HAP-1 (cell line): Measurements from ENCODE around the gene KRT73.

ENCODE experiments used
- DNase-seq, 2 experiments: peaks; one replicate each; pipeline ENCODE4 v3.0.0-alpha.2; 2016 to 2020; ENCODE audit warnings: low spot score in 2 of 2
- H3K27me3 ChIP-seq: fragments of 250-450 bp; sonication (Bioruptor Pico); 2 replicates; pipeline ENCODE4 v1.5.1; 2020; ENCODE audit warnings: low read depth, mild to moderate bottlenecking, moderate library complexity
- H3K36me3 ChIP-seq: fragments of 250-450 bp; sonication (Bioruptor Pico); replicated peaks from 2 replicates; pipeline ENCODE4 v1.5.1; 2020; ENCODE audit warnings: mild to moderate bottlenecking
- H3K4me1 ChIP-seq: fragments of 250-450 bp; sonication (Bioruptor Pico); 2 replicates; pipeline ENCODE4 v1.5.1; 2020; ENCODE audit warnings: mild to moderate bottlenecking
- H3K4me3 ChIP-seq: fragments of 250-450 bp; sonication (Bioruptor Pico); 2 replicates; pipeline ENCODE4 v1.5.1; 2020; ENCODE audit warnings: mild to moderate bottlenecking, moderate library complexity
- H3K9me3 ChIP-seq: fragments of 250-450 bp; sonication (Bioruptor Pico); 2 replicates; pipeline ENCODE4 v1.5.1; 2020; ENCODE audit warnings: mild to moderate bottlenecking, moderate library complexity
- in situ Hi-C: fragments of 300-500 bp; cut with MboI; formaldehyde crosslinking; loops from 3 replicates; pipeline ENCODE4 v1.14.3; 2020; ENCODE audit warnings: low sequenced_read_pairs, inconsistent platforms, mixed read lengths

KRT73 gene

DNA sequence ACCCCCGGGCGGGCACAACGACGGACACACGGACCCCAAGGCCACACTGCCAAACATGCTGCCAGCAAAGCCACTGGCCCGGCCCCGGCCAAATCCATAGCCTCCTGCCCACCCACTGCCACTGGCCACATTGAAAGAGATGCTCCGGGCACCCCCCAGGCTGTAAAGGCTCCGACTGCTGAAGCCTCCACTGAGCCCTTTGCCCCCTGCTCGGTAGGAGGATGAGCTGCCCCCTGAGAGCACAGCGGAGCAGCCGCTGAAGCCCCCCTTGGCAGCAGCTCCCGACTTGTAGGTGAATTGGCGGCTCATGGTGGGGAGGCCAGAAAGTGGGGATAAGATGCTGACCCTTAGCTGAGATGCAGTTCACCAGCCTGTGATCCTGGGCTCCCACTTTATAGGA, at the start of gene KRT73:
KRT73 (minus strand) TSS at position 344 of the 400 bp plus-strand sequence; CDS start at position 309, 35 bp downstream.
- in situ Hi-C loops, result no loop called here
- Histone ChIP-seq H3K36me3 (no peaks in the 10 kb centered on the region), H3K4me1 (0 out of 2 replicates have a peak, but pooled peaks cover 3% of the 10 kb centered on the region), H3K4me3 (no peak within 1 kb of the TSS), H3K9me3 (no peaks in the 10 kb centered on the region), H3K27me3 (peaks cover 8% of the 10 kb centered on the region; the same call in 1 of the 2 replicates)
- no peak for DNase-seq

DNA sequence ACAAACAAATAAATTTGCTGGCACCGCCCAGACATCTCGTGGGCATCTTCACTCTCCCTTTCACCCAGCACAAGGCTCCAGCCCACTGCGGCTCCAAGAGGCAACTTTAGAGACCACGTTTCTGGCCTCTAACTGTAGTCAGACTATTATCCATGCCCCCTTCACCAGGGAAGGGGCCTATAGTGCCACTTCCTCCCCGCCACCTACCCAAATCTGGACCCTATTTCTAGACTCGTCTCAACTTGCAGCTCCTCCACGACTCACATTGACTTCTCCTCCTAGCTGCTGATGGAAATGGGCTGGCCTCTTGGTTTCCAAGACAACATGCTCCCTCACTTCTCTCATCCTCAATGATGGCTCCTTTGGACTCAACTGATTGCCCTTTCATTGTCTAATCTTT, 49.6 kb upstream of the KRT73 start:
- in situ Hi-C loops, result loop anchor here (25.0 kb wide), 1 partner anchor 319 kb away; no protein-coding TSS in a partner anchor
- no peak for DNase-seq
- H3K36me3 ChIP-seq, result no peaks in the 10 kb centered on the region

DNA sequence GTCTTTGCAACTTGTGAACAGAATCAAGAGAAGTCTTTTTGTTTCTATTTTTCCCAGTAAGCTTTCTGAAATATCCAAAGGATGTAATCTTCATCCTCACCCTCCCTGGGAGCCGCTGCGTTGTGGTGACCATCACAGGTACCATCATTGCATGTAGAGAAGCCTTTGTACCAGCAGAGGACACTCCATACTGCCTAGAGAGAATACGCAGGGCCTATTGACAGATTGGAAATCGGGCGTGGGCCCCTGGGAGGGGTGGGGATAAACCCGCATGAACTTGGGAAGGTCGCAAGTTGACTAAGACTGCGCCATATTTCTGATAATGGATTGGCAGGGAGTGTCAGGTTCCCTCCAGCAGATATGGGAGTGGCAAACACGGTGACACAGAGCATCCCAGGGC, 49.1 kb upstream of the KRT73 start:
- no peaks in the 10 kb centered on the region for H3K4me1 ChIP-seq
- in situ Hi-C loops, result loop anchor here (25.0 kb wide), 1 partner anchor 320 kb away; no protein-coding TSS in a partner anchor
- no peaks in the 10 kb centered on the region for H3K9me3 ChIP-seq
- no peaks in the 10 kb centered on the region; the same call in 1 of the 2 replicates for H3K27me3 ChIP-seq
- H3K36me3 ChIP-seq, result no peaks in the 10 kb centered on the region
- H3K4me3 ChIP-seq, result no peak overlapping the region
- DNase-seq, result no peak

More for the DNA sequence above, 49.6 kb upstream of the KRT73 start:
- H3K9me3 ChIP-seq, result no peaks in the 10 kb centered on the region
- no peaks in the 10 kb centered on the region for H3K4me1 ChIP-seq
- no peak overlapping the region for H3K4me3 ChIP-seq
- no peaks in the 10 kb centered on the region; the same call in 1 of the 2 replicates for H3K27me3 ChIP-seq

DNA sequence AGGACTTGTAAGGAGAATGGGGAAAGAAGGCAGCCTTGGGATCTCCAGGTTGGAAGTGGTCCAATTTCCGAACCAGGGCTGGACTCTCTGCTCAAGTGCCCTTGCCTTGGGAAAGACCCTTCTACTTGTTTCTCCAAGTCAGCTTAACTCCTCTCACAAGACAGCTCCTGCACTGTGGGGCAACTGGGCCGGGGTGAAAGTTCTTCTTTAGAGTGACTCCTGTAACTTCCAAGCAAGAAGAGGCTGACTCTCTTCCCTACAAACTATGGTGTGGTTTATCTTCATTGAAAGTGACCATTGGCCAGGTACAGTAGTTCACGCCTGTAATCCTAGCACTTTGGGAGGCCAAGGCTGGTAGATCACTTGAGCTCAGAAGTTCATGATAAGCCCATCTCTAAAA, 48.1 kb upstream of the KRT73 start:
- H3K27me3 ChIP-seq, result no peaks in the 10 kb centered on the region; the same call in 1 of the 2 replicates
- H3K4me3 ChIP-seq, result no peak overlapping the region
- H3K4me1 ChIP-seq, result no peaks in the 10 kb centered on the region
- no peak for DNase-seq
- no peaks in the 10 kb centered on the region for H3K36me3 ChIP-seq
- H3K9me3 ChIP-seq, result no peaks in the 10 kb centered on the region
- in situ Hi-C loops, result loop anchor here (25.0 kb wide), 1 partner anchor 321 kb away; no protein-coding TSS in a partner anchor

DNA sequence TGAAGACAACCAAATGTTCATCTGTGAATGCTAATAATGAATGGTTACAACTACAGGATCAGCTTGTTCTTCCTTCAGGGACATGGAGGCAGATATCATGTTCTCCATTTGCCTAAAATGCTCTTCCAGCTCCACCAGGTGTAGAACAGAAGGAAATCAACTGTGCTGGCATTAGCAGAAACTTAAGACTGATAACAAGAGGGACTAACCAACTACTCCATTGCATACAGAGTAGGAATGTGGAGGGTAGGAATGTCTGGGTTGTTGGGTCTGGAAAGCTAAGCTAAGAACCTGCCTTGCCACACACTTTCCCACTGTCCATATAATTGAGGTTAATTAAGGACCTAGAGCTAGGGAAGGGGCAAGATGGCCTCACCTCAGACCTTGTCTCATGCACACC, 45.1 kb upstream of the KRT73 start:
- no peak for DNase-seq
- H3K27me3 ChIP-seq, result no peaks in the 10 kb centered on the region; the same call in 1 of the 2 replicates
- H3K9me3 ChIP-seq, result no peaks in the 10 kb centered on the region
- no peak overlapping the region for H3K4me3 ChIP-seq
- in situ Hi-C loops, result loop anchor here (25.0 kb wide), 1 partner anchor 324 kb away; no protein-coding TSS in a partner anchor
- H3K36me3 ChIP-seq, result no peaks in the 10 kb centered on the region
- H3K4me1 ChIP-seq, result no peaks in the 10 kb centered on the region

DNA sequence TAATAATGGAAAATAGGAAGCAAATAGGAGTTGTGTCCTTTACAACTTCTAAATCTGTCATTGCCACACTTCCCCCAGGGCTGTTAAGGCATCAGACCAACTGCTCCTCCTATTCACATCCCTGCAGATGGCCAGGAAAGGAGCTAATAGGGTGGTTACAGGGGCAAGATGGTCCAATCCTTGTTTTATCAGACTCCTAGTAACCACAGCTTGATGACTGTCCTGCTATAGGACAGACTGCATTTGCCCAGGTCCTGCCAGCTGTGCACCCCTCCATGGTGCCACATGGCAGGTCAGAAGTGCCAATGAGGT, 44.5 kb upstream of the KRT73 start:
- Histone ChIP-seq H3K9me3 (no peaks in the 10 kb centered on the region), H3K4me1 (no peaks in the 10 kb centered on the region), H3K36me3 (no peaks in the 10 kb centered on the region), H3K27me3 (peaks cover 2% of the 10 kb centered on the region; the same call in 1 of the 2 replicates), H3K4me3 (no peak overlapping the region)
- no peak for DNase-seq
- in situ Hi-C loops, result loop anchor here (25.0 kb wide), 1 partner anchor 324 kb away; no protein-coding TSS in a partner anchor

DNA sequence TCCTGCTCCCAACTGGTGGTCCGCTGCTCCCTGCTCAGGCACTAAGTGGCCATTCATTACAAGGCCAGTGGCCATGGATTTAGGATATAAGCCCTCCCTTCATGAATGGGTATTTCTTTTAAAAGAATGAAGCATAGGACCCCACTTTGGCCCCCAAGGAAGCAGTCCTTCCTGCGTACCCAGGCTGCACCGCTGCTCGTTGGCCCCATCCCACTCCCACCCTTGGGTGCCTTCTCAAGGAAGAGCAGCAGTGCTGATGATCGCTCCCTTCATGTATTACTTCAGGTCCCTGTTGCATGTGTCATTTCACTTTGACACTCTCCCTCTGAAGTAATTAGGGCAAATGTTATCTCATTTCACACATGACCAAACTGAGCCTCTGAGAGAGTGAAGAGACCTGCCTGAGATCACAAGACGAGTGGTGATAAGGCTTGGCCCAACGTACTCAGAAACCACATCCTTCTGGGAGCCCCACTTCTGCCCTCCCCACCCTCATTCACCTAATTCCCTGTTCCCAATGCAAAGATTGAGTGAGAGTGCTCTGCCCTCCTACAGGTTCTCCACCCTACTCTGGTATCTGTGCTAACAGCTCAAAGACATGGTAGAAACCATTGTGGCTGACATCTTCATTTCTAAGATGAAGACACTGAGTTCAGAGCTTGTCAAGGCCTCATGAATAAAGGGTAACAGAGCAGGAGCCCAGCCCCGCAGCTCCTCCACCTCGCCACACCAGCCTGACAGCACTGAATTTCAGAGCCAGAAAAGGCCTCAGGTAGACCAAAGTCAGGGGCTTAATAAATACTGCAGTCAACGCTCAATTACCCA, 43.9 kb upstream of the KRT73 start:
- no peak for DNase-seq
- peaks cover 3% of the 10 kb centered on the region; the same call in 1 of the 2 replicates for H3K27me3 ChIP-seq
- H3K9me3 ChIP-seq, result no peaks in the 10 kb centered on the region

DNA sequence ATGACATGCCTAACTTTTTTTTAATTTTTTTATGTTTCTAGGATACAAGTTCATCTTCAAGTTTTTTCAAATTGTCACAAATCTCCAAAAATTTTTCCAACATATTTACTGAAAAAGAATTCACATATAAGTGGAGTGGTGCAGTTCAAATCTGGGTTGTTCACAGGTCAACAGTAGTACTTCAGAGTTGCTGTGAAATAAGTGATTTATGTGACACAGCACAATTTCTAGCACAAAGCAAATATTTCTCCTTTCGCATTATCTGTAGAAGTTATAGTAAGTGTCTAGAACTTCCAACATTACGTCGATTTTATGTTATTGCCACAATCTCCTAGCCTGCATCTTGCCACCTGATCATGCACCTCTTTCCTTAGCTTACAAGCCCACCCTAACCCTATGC, 43.3 kb upstream of the KRT73 start:
- in situ Hi-C loops, result loop anchor here (25.0 kb wide), 1 partner anchor 326 kb away; no protein-coding TSS in a partner anchor
- Histone ChIP-seq H3K9me3 (no peaks in the 10 kb centered on the region), H3K36me3 (no peaks in the 10 kb centered on the region), H3K4me3 (no peak overlapping the region), H3K27me3 (peaks cover 3% of the 10 kb centered on the region; the same call in 1 of the 2 replicates), H3K4me1 (no peaks in the 10 kb centered on the region)
- no peak for DNase-seq

More for the DNA sequence above, 43.9 kb upstream of the KRT73 start:
- in situ Hi-C loops, result loop anchor here (25.0 kb wide), 1 partner anchor 325 kb away; no protein-coding TSS in a partner anchor
- Histone ChIP-seq H3K36me3 (no peaks in the 10 kb centered on the region), H3K4me1 (no peaks in the 10 kb centered on the region), H3K4me3 (no peak overlapping the region)

DNA sequence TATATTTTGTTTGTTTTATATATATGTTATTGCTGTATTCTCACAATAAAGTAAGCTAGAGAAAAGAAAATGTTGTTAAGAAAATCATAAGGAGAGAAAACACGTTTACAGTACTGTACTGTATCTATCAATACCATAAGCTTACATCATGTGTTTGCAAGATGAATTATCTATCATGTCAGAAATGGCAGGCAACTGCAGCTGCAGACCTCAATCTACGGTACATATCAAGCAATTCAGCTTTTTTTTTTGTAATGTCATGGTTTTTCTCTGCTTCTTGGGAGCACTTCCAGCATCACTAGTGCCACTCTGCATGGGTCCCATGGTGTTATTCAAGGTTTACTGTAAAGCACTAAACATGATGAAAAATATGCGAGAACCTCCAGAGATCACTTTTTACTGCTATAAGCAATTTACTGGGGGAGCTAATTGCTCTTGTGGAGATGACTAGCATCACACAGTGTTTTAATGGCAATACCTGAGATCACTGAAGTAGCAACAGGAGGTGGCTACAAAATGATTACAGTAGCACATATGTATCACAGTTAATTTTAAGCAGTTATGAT, 42.7 kb upstream of the KRT73 start:
- 0 out of 2 replicates have a peak, but pooled peaks cover 3% of the 10 kb centered on the region for H3K27me3 ChIP-seq
- no peaks in the 10 kb centered on the region for H3K4me1 ChIP-seq
- H3K36me3 ChIP-seq, result no peaks in the 10 kb centered on the region
- DNase-seq, result no peak
- no peak overlapping the region for H3K4me3 ChIP-seq
- H3K9me3 ChIP-seq, result no peaks in the 10 kb centered on the region
- in situ Hi-C loops, result loop anchor here (25.0 kb wide), 1 partner anchor 326 kb away; no protein-coding TSS in a partner anchor

DNA sequence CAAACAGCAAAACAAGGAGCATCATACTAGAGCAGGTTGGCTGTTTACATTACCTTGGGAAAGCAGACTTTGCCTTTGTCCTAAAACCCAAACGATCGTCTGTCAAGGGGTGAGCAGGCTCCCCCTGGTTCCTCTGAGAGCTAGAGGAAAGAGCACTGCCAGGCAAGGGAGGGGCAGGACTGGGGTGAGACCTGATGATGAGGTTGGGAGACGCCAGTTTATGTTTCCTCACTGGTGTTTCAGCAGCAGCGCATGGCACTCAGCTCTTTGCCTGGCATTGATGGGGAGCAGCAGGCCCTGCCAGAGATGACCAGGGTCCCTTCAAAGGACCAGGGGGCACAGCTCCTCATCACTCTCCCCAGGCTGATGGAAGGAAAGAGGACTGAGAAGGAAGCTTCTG, 41.6 kb upstream of the KRT73 start:
- Histone ChIP-seq H3K36me3 (no peaks in the 10 kb centered on the region), H3K4me1 (no peaks in the 10 kb centered on the region), H3K4me3 (no peak overlapping the region), H3K27me3 (0 out of 2 replicates have a peak, but pooled peaks cover 3% of the 10 kb centered on the region), H3K9me3 (no peaks in the 10 kb centered on the region)
- in situ Hi-C loops, result loop anchor here (25.0 kb wide), 1 partner anchor 327 kb away; no protein-coding TSS in a partner anchor
- DNase-seq, result no peak

DNA sequence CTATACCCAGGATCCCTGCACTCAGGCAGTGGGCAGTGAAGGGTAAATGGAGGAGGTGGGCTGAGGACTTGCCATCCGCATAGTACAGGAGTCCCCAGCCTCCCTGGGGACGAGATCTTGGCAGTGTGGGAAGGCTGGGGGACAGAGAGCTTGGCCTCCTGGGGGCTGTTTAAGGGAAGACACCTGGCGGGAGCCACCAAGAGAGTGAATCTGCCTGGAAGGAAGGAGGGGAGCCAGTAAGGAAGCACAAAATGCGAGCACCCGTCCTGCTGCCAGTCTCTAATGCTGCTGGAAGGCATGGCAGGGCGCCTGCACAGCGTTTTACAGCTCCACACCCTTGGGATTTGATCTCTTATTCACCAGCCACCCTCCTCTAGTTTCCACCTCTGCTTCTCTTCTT, 41.0 kb upstream of the KRT73 start:
- Histone ChIP-seq H3K27me3 (0 out of 2 replicates have a peak, but pooled peaks cover 3% of the 10 kb centered on the region), H3K4me1 (no peaks in the 10 kb centered on the region), H3K36me3 (no peaks in the 10 kb centered on the region), H3K9me3 (no peaks in the 10 kb centered on the region), H3K4me3 (no peak overlapping the region)
- in situ Hi-C loops, result loop anchor here (25.0 kb wide), 1 partner anchor 328 kb away; no protein-coding TSS in a partner anchor
- no peak for DNase-seq

DNA sequence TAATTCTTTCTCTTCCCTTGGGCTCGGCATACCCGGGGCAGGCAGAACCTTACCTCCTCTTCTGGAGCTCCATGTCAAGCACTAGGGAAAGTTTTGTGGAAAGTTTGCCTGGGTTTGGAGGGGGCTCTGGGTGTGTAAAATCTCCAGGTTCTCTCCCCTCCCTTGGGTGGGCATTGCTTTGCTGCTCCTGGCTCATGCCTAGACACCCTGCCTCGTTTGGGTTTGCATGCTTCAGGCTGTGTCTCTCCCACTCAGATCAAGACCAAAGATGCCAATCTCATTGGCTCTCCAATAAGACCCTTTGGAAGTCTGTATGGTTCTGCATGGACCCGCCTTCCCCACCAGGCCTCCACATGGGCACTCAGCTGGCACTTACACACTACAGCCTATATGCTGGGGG, 39.8 kb upstream of the KRT73 start:
- H3K4me1 ChIP-seq, result no peaks in the 10 kb centered on the region
- in situ Hi-C loops, result loop anchor here (25.0 kb wide), 1 partner anchor 329 kb away; no protein-coding TSS in a partner anchor
- no peaks in the 10 kb centered on the region for H3K36me3 ChIP-seq
- no peak for DNase-seq
- H3K4me3 ChIP-seq, result no peak overlapping the region
- H3K27me3 ChIP-seq, result peaks cover 3% of the 10 kb centered on the region; the same call in 1 of the 2 replicates
- H3K9me3 ChIP-seq, result no peaks in the 10 kb centered on the region

DNA sequence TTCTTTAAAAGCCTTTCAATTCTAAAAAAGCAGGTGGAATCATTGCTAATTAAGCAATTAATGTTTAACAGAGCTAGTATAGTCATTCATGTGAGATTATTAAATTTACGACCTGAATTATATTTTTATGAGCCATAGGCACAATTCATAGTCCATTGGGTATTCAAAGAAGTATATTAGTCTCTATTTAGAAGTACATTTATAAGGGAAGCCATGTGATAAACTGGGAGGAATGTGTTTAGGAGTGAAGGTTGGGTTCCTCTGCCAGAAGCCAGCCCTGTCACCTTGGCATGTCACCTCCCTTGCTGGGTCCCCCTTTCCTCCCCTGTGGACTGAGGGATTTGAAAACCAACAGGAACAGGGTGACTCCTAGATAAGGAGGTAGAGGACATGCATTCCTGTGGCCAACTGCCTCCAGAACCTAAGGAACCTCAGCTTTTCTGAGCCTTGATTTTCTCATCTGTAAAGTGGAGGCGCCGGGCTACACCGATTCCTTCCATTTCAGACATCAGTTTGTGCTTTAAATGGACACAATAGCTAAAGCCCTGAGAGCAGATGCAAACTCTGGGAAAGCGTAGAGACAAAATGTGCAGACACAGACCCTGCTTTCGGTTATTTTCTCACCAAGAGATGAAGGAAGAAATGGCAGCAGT, 39.0 kb upstream of the KRT73 start:
- Histone ChIP-seq H3K36me3 (no peaks in the 10 kb centered on the region), H3K27me3 (peaks cover 3% of the 10 kb centered on the region; the same call in 1 of the 2 replicates), H3K9me3 (no peaks in the 10 kb centered on the region), H3K4me1 (no peaks in the 10 kb centered on the region), H3K4me3 (no peak overlapping the region)
- in situ Hi-C loops, result loop anchor here (25.0 kb wide), 1 partner anchor 330 kb away; no protein-coding TSS in a partner anchor
- no peak for DNase-seq
